HEK293 (cell line): Measurements from ENCODE around the gene UBE4A.

ENCODE experiments used
- ZNF214 ChIP-seq: fragments of 450-650 bp; formaldehyde crosslinking; IDR thresholded peaks from 2 replicates; pipeline ENCODE4 v1.5.1; 2017; ENCODE audit warnings: missing biosample characterization, mild to moderate bottlenecking, missing genetic modification characterization, borderline replicate concordance
- ZNF221 ChIP-seq: fragments of 450-650 bp; formaldehyde crosslinking; IDR thresholded peaks from 2 replicates; pipeline ENCODE4 v1.5.1; 2017; ENCODE audit warnings: missing biosample characterization, missing genetic modification characterization, borderline replicate concordance
- ZNF768 ChIP-seq: fragments of 450-650 bp; formaldehyde crosslinking; IDR thresholded peaks from 2 replicates; pipeline ENCODE4 v1.5.1; 2018; ENCODE audit warnings: missing biosample characterization, mild to moderate bottlenecking, missing genetic modification characterization
- ZNF777 ChIP-seq: fragments of 450-650 bp; formaldehyde crosslinking; IDR thresholded peaks from 2 replicates; pipeline ENCODE4 v1.5.1; 2017; ENCODE audit warnings: missing biosample characterization, missing genetic modification characterization, borderline replicate concordance
- TF ChIP-seq, protein P1 (sequence below): IDR thresholded peaks from 2 replicates; pipeline ENCODE4 v1.6.1; 2011; ENCODE audit warnings: mild to moderate bottlenecking, low read depth, low read length, borderline replicate concordance

DNA sequence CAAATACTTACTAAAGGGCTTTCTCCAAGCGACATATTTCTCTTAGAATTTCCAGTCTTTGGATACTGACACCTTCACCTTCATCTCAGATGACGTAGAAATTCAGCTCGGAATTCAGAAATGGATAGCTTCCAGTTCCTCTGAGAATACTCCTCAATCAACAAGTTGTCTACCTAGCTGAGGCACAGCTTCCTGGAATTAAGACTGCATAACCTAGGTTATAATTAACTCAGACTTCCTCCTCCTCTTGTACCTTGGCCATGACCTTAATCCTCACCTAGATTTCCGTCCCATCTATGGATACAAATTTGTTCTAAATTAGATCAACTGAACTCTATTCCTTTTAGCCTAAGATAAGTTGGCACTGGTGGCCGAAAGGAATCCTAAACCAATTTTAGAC lies 59.4 kb downstream of the UBE4A start:
- TF ChIP-seq ZNF214 (no peak), ZNF777 (no peak), ZNF221 (tag by site-specific recombination) (no peak), ZNF768 (tag by site-specific recombination) (no peak)
- TF ChIP-seq, protein P1, sequence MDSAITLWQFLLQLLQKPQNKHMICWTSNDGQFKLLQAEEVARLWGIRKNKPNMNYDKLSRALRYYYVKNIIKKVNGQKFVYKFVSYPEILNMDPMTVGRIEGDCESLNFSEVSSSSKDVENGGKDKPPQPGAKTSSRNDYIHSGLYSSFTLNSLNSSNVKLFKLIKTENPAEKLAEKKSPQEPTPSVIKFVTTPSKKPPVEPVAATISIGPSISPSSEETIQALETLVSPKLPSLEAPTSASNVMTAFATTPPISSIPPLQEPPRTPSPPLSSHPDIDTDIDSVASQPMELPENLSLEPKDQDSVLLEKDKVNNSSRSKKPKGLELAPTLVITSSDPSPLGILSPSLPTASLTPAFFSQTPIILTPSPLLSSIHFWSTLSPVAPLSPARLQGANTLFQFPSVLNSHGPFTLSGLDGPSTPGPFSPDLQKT: no peak
